Stimulated activated CD8-positive, alpha-beta memory T cell treated with anti-CD3 and anti-CD28 coated beads, Interleukin-2, amount 100 ng/mL, for 48 hours (primary cell): ENCODE measurements around the gene MPRIP.

Experiments used
- DNase-seq, 2 donors: peaks; one replicate each; pipeline ENCODE4 v3.0.0-alpha.2; 2020; ENCODE audit warnings: low read depth in 2 of 2

MPRIP gene

DNA sequence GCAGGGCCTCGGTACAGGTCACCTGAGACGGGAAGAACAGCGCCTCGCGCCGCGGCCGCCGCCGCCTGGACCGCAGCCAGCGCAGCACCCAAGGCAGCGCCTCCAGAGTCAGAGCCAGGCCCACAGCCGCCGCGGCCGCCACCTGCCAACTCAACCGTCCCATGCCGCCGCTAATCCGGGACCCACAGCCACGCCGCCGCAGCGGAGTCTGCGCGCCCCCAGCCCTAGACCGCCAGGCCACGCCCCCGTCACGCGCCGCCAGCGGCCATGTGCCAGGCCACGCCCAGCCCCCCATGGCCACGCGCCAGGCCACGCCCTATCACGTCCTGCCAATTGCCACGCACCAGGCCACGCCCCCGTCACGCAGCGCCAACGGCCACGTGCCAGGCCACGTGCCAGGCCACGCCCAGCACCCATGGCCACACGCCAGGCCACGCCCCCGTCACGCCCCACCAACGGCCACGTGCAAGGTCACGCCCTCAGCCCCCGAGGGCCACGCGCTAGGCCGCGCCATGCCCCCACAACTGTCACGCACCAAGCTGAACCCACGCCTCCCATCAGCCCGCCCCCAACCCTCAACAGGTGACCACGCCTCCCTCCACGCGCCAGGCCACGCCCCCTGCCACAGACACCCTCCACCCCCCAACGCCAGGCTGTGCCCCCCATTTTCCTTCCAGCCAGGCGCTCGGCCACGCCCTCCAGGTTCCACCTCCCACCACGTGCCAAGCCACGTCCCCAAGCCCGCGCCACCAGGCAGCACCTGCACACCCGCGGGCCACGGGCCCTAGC lies 164.1 kb downstream of the MPRIP start, which contains the start of gene PLD6:
Gene PLD6, minus strand, starts transcription at position 210 of the 789 bp plus-strand sequence. Its CDS starts 47 bp downstream, at position 163.
- peak; percentile 83 to 88 for DNase-seq

DNA sequence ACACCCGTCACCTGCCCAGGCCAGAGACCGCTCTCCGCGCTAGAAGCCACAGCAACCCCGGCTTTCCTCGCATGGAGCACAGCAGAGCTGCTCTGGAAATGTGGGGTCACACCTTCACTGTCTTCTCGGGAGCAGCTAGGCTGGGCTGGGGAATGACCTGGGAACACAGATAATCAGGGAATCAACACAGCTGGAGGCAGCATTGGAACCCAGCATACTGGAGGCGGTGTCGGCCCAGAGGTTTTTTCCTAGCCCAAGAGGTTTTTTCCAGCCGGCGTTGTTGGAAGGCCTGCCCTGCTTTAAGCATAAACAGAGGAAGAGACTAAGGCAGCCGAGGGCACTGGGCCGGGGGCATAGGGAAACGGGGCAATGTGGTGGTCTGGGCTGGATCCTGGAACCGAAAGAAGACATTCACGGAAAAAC lies 164.7 kb downstream of the MPRIP start:
- no peak for DNase-seq

GRCh38 chr17:17207998-17208397 lies 165.7 kb downstream of the MPRIP start:
- DNase-seq = no peak

- DNase-seq = no peak
These were observed 171.5 kb downstream of the MPRIP start for GRCh38 chr17:17213775-17214174.

DNA sequence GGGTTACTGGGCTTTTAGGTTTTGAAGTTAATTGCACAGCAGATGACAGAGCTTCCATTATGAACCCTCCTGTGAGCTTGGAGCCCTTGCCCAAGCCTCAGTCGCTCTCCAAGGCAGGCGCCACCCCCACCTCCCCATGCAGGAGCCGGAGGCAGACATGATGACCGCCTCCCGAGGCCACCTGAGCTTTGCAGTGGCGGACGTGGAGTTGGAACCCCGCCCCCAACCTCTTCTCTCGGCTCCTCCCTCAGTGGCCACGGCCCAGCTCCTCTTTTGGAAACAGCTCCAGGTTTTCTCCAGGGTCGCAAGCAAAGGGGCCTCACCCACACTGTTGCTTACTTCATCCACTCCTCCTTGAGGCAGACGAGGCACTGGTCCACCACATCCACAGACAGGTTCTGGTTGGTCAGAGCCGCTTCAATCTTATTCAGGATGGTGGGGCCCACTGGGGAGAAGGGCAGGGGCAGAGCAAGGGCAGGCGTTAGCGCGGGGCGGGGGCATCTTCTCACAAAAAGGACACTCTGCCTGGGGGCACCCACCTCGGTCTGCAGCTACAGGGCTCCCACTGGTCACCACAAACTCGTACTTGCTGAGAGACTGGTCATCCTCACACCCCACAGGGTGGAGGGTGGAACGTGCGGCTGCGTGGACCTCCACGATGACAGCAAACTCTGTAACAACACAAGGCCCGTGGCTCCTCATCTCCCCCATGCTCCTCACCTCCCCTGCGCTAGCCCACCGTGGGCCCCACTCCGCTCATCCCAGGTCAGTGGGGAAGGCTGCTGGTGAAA lies 172.6 kb downstream of the MPRIP start:
- DNase-seq = no peak

- DNase-seq = no peak
These were observed 173.3 kb downstream of the MPRIP start for GRCh38 chr17:17215575-17215974.

DNA sequence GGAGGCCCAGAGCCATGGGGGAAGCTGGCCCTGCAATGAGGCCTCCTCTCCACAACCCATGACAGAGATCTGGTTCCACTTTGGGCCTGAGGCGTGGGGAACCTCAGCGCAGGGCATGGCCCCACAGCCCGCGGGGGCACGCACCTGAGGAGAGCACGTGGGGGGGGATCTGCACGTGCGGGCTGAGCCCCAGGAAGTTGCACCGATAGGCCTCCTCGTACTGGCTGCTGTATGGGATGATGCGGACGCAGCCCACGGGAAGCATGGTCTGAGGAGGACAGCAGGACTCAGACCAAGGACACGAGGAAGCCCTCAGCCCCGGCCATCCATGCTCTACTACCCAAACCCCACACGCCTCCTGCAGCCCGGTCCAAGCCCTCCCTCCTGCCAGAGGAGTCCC lies 174.0 kb downstream of the MPRIP start:
- no peak for DNase-seq

DNA sequence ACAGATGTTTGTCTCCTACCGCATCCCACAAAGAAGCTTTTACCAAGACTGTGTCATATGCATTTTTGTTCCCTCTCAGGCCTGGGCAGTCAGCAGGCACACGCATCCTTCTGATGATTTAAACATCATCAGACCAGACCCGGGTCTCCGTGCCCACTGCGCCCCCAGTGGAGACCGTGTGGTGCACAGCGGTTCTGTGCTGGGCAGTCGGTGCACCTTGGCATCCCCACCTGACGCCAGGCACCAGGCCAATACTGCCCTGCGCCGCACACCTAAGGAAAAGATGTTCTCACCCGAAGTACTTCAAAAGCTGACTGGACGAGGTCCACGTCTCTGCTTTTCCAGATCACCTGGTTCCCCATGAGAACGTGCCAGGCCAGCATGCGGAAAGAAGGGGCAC lies 174.5 kb downstream of the MPRIP start:
- no peak for DNase-seq

DNA sequence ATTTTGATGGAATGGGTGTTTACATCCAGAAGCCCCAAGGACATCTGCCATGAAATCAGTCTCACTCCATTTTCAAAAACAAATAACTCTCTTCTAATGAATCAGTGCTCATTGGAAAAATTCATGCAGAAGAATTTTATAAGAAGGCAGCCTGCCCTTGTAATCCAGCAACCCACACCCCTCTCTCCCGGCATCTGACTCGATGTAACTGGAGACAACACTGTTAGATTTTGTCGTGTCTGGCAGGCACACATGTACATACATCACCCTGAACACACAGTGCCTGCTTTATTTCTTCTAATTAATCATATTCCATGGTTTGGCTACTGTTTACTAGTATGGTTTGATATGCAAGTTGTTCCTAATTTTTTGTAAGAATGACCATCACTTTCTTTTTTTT lies 175.7 kb downstream of the MPRIP start:
- no peak for DNase-seq

GRCh38 chr17:17220529-17220928 lies 178.3 kb downstream of the MPRIP start:
- DNase-seq = no peak

DNA sequence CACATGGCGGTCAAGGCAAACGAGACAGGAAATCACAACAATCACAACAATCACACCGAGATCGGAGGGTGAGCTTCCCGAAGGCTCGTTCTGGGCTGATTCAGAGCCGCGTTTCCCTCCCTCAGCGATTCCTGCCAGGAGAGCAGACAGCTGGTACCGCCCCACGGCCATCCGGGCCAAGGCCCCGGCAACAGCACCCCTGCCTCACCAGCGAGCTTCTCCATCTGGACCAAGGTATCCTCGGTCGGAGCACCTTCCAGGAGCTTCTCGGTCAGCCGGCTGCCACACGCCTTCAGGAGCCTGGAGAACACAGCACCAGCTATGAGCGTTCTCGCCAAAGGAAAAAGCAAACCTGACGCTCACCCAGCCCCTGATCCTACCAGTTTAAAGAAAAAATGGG lies 179.1 kb downstream of the MPRIP start:
- no peak for DNase-seq

- DNase-seq = no peak
These were observed 181.5 kb downstream of the MPRIP start for GRCh38 chr17:17223736-17224135.

- no peak for DNase-seq
These were observed 181.9 kb downstream of the MPRIP start for GRCh38 chr17:17224137-17224536.

- DNase-seq = no peak
These were observed 183.6 kb downstream of the MPRIP start for GRCh38 chr17:17225901-17226300.

GRCh38 chr17:17226451-17227265 lies 184.4 kb downstream of the MPRIP start:
- no peak for DNase-seq

- DNase-seq = no peak
These were observed 185.6 kb downstream of the MPRIP start for GRCh38 chr17:17227608-17228520.

DNA sequence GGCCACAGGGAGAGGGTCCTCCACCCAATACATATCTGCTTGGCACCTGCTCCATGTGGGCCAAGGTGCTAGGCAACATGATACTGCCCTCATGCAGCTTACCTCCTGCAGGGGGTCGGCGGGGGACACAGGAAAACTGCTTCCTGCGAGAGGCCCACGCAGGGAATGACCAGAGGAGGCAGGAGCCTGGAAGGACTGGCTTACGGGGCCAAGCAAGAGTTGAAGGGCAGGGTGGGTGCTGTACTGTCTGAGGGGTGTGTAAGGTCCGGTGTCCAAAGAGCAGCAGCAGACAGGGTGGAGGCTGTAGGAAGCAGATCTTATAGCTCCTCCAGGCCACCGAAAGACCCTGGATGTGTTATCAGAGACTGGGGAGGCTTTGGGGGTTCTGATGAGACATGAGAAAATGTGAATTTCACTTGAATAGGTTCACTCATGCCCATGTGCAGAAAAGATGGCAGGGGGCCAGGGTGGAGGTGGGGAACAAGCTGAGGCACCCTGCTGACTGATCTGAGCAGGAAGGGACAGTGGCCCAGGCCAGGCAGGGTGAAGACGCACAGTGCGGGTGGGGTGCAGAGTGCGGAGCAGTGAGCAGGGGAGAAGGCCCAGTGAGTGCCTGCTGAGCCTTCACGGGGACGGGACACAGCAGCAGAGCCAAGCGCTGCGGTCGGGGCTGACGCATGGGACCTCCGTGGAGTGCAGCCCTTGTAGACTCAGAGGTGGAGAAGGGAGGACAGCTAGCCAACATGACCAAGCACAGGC lies 186.4 kb downstream of the MPRIP start:
- DNase-seq = no peak

DNA sequence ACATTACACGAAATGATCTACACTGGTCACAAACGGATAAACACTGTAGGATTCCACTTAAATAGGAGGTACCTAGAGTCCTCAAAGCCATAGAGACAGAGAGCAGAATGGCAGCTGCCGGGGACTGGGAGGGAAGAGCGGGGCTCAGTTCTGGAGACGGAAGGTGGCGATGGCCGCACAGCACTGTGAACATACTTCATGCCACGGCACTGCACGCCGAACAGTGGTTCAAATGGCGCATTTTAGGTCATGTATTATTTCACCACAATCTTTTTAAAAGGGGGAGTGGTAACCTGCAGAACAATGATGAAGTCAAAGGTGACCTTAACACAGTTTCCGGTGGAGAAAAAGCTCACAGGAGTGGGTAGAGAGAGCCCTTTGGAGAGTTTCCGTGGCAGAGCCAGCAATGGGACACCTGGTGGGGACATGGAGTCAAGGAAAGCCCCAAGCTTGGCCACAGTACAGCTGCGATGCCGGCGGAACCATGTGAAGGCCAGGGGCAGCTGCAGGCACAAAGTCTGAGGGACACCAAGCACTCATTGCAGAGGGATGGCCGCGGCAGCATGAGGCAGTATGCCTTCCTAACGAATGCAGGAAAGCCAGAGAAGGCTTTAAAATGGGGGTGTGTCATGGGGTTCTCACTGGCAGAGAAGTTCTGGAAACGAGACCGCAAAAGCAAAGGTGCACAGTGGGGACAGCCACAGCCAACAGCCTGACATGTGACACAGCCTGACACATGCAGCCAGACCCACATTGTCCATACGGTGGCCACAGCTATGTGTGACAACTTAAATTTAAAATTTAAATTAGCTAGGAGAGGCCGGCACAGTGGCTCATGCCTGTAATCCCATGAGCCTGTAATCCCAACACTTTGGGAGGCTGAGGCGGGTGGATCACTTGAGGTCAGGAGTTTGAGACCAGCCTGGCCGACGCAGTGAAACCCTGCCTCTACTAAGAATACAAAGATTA lies 187.4 kb downstream of the MPRIP start:
- DNase-seq = no peak
